ENCODE results near the gene TCP1.

- TF ChIP-seq YY1 (IDR thresholded peaks at IDR 0.05; ENCODE audit: insufficient read depth, insufficient read length) (no peak), ZNF274 (IDR thresholded peaks at IDR 0.05; ENCODE audit: low read depth, low read length) (no peak)
These were observed 11.3 kb downstream of the TCP1 start for GRCh38 chr6:159778131-159778530.
